H9 (cell line): ENCODE measurements around the gene CSF1. TPM values are rescaled to one million over a fixed set of nuclear protein-coding genes. Genes with fewer than 3 reads are reported as not detected.

Source experiments
- DNase-seq: peaks from one replicate; pipeline ENCODE4 v3.0.0-alpha.2; 2017
- H2AFZ ChIP-seq: one replicate; pipeline ENCODE4 v1.6.1; 2013; ENCODE audit warnings: mild to moderate bottlenecking, low read length, control low read depth, moderate library complexity
- H2AK5ac ChIP-seq: 2 replicates; pipeline ENCODE4 v1.6.1; 2013; ENCODE audit warnings: low read length, control low read depth, mixed read lengths; ENCODE audit not compliant: insufficient read length
- H2BK120ac ChIP-seq: one replicate; pipeline ENCODE4 v1.6.1; 2013; ENCODE audit warnings: low read depth, mild to moderate bottlenecking, low read length, control low read depth, inconsistent platforms; ENCODE audit not compliant: poor library complexity, severe bottlenecking
- H2BK12ac ChIP-seq: 2 replicates; pipeline ENCODE4 v1.6.1; 2013; ENCODE audit warnings: low read length, control low read depth, mixed read lengths, low read depth; ENCODE audit not compliant: insufficient read length
- H2BK15ac ChIP-seq: 2 replicates; pipeline ENCODE4 v1.6.1; 2013; ENCODE audit warnings: low read depth, low read length, control low read depth
- H2BK20ac ChIP-seq: one replicate; pipeline ENCODE4 v1.6.1; 2013; ENCODE audit warnings: low read depth, mild to moderate bottlenecking, low read length, control low read depth, inconsistent platforms; ENCODE audit not compliant: poor library complexity, severe bottlenecking
- H2BK5ac ChIP-seq: 2 replicates; pipeline ENCODE4 v1.6.1; 2013; ENCODE audit warnings: low read length, control low read depth, mixed read lengths; ENCODE audit not compliant: insufficient read length
- H3K14ac ChIP-seq: 2 replicates; pipeline ENCODE4 v1.6.1; 2013; ENCODE audit warnings: low read length, control low read depth; ENCODE audit not compliant: insufficient read depth
- H3K18ac ChIP-seq: 2 replicates; pipeline ENCODE4 v1.6.1; 2013; ENCODE audit warnings: low read depth, mild to moderate bottlenecking, mixed read lengths, low read length, control low read depth; ENCODE audit not compliant: insufficient read length
- H3K23ac ChIP-seq: 2 replicates; pipeline ENCODE4 v1.6.1; 2013; ENCODE audit warnings: low read length, control low read depth, mixed read lengths, low read depth; ENCODE audit not compliant: insufficient read length
- H3K23me2 ChIP-seq: 2 replicates; pipeline ENCODE4 v1.6.1; 2013; ENCODE audit warnings: low read depth, mild to moderate bottlenecking, mixed read lengths, low read length, control low read depth; ENCODE audit not compliant: insufficient read length, poor library complexity, severe bottlenecking
- H3K27ac ChIP-seq: 2 replicates; pipeline ENCODE4 v1.5.1; 2013; ENCODE audit warnings: low read length, control low read depth, mixed read lengths, low read depth; ENCODE audit not compliant: insufficient read length
- H3K27me3 ChIP-seq: 2 replicates; pipeline ENCODE4 v1.6.1; 2013; ENCODE audit warnings: low read length, control low read depth, inconsistent platforms; ENCODE audit not compliant: insufficient read depth
- H3K4ac ChIP-seq: 2 replicates; pipeline ENCODE4 v1.6.1; 2013; ENCODE audit warnings: low read depth, mild to moderate bottlenecking, control low read depth, inconsistent platforms, low read length, moderate library complexity
- H3K4me1 ChIP-seq: 2 replicates; pipeline ENCODE4 v1.6.1; 2013; ENCODE audit warnings: low read length, control low read depth, inconsistent platforms; ENCODE audit not compliant: insufficient read depth
- H3K4me2 ChIP-seq: 2 replicates; pipeline ENCODE4 v1.6.1; 2013; ENCODE audit warnings: low read length, control low read depth, mixed read lengths; ENCODE audit not compliant: insufficient read length, insufficient read depth
- H3K56ac ChIP-seq: 2 replicates; pipeline ENCODE4 v1.6.1; 2013; ENCODE audit warnings: low read depth, mild to moderate bottlenecking, mixed read lengths, low read length, control low read depth; ENCODE audit not compliant: insufficient read length
- H3K79me1 ChIP-seq: 2 replicates; pipeline ENCODE4 v1.6.1; 2013; ENCODE audit warnings: low read depth, mild to moderate bottlenecking, moderate library complexity, low read length, control low read depth, inconsistent platforms; ENCODE audit not compliant: insufficient read depth, poor library complexity, severe bottlenecking
- H3K79me2 ChIP-seq: 2 replicates; pipeline ENCODE4 v1.6.1; 2013; ENCODE audit warnings: low read length, control low read depth, inconsistent platforms; ENCODE audit not compliant: insufficient read depth
- H3K9ac ChIP-seq: 2 replicates; pipeline ENCODE4 v1.6.1; 2013; ENCODE audit warnings: low read length, control low read depth, mixed read lengths; ENCODE audit not compliant: insufficient read length; ENCODE audit errors: extremely low read depth
- H3K9me3 ChIP-seq: one replicate; pipeline ENCODE4 v1.6.1; 2013; ENCODE audit warnings: low read depth, low read length, inconsistent platforms; ENCODE audit not compliant: control insufficient read depth
- H3T11ph ChIP-seq: one replicate; pipeline ENCODE4 v1.6.1; 2013; ENCODE audit warnings: mild to moderate bottlenecking, low read length, control low read depth, inconsistent platforms
- H4K20me1 ChIP-seq: one replicate; pipeline ENCODE4 v1.6.1; 2013; ENCODE audit not compliant: control insufficient read depth, insufficient read length, insufficient read depth
- H4K5ac ChIP-seq: 2 replicates; pipeline ENCODE4 v1.6.1; 2013; ENCODE audit warnings: low read depth, mild to moderate bottlenecking, mixed read lengths, low read length, control low read depth; ENCODE audit not compliant: insufficient read length
- H4K8ac ChIP-seq: replicated peaks from 2 replicates; pipeline ENCODE4 v1.6.1; 2013; ENCODE audit warnings: low read length, control low read depth, mixed read lengths, low read depth; ENCODE audit not compliant: insufficient read length
- H4K91ac ChIP-seq: 2 replicates; pipeline ENCODE4 v1.6.1; 2013; ENCODE audit warnings: low read depth, mild to moderate bottlenecking, moderate library complexity, mixed read lengths, low read length, control low read depth; ENCODE audit not compliant: insufficient read length
- H3K27ac Mint-ChIP-seq, 3 experiments: 2 replicates in 2 of 3; 3 replicates in 1 of 3; pipeline ENCODE4 v1.8.0; 2020 to 2021; ENCODE audit warnings: mixed read lengths in 3 of 3, mild to moderate bottlenecking in 1 of 3, moderate library complexity in 1 of 3
- H3K27me3 Mint-ChIP-seq: 2 replicates; pipeline ENCODE4 v1.8.0; 2021; ENCODE audit warnings: low read depth, mild to moderate bottlenecking, moderate library complexity, mixed read lengths
- H3K36me3 Mint-ChIP-seq, 3 experiments: 2 replicates in 2 of 3; 3 replicates in 1 of 3; pipeline ENCODE4 v1.8.0; 2020 to 2021; ENCODE audit warnings: low read depth in 3 of 3, mixed read lengths in 3 of 3; ENCODE audit not compliant: insufficient read depth in 1 of 3
- H3K4me1 Mint-ChIP-seq, 2 experiments: 2 replicates each; pipeline ENCODE4 v1.8.0; 2020; ENCODE audit warnings: mixed read lengths in 2 of 2
- H3K4me3 Mint-ChIP-seq, 2 experiments: 2 replicates in 1 of 2; 3 replicates in 1 of 2; pipeline ENCODE4 v1.8.0; 2020 to 2021; ENCODE audit warnings: mild to moderate bottlenecking in 2 of 2, mixed read lengths in 2 of 2, moderate library complexity in 1 of 2
- H3K9me3 Mint-ChIP-seq, 2 experiments: 2 replicates in 1 of 2; 3 replicates in 1 of 2; pipeline ENCODE4 v1.8.0; 2020; ENCODE audit warnings: mild to moderate bottlenecking in 2 of 2, mixed read lengths in 2 of 2, moderate library complexity in 1 of 2
- CTCF ChIP-seq: fragments of 200-600 bp; sonication (generic); conservative IDR thresholded peaks from 3 replicates; pipeline ENCODE4 v1.8.0; 2021; ENCODE audit warnings: antibody characterized with exemption, mild to moderate bottlenecking
- WGBS: extraction: QIAGEN DNeasy Blood & Tissue Kit; methylation state at CpG from one replicate; pipeline ENCODE4 v1.1.7; 2013; ENCODE audit warnings: missing lambda C conversion rate, low lambda C conversion rate, mixed read lengths; ENCODE audit not compliant: insufficient read length; ENCODE audit errors: extremely low coverage; 5-methylcytosine and 5-hydroxymethylcytosine counted together
- total RNA-seq: library from RNA; stranded (reverse); gene quantifications from 2 replicates; pipeline ENCODE4 v1.2.1, GENCODE V29; 2021

CSF1 gene
- total RNA-seq, 1 experiment from 2014 or later, result 2.3 TPM

DNA sequence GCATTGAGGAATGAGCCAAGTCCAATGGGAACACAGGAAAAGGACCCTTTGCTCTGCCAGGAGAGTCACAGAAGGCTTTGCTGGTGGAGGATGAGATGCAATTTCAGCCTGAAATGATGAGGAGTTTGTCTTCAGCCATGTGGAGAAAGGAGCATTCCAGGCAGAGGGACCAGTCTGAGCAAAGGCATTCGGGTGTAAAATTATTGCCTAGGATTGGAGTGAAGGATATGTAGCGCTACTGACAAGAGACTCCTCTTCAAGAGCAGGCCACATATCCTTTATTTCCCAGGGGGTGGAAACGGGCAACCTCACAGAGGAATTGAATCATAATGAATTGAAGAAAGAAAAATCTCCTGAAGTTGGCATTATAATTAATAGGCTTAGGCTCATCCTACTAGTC is 1.1 kb upstream of the CSF1 start:
- DNase-seq, result no peak
- H3K14ac ChIP-seq, result no peak overlapping the region
- no peak overlapping the region for H2BK15ac ChIP-seq
- H2AFZ ChIP-seq, result no peak overlapping the region
- TF ChIP-seq CTCF, result no peak
- no peak overlapping the region for H2AK5ac ChIP-seq
- no peaks in the 10 kb centered on the region for H4K20me1 ChIP-seq
- H3K27ac ChIP-seq, result no peak overlapping the region
- H2BK5ac ChIP-seq, result no peak overlapping the region
- H2BK120ac ChIP-seq, result no peak overlapping the region
- no peak overlapping the region for H3K4me2 ChIP-seq
- H2BK12ac ChIP-seq, result no peak overlapping the region
- H3K56ac ChIP-seq, result no peak overlapping the region
- H4K8ac ChIP-seq, result no peak overlapping the region
- Mint-ChIP-seq H3K27ac (no peak overlapping the region; a peak in 1 of 7 replicates), H3K36me3 (0 out of 7 replicates have a peak, but pooled peaks cover 0 to 2% (median 0%) of the 10 kb centered on the region in 3 experiments), H3K4me3 (peak overlapping the region; percentile 69 to 86; a peak in 3 of 5 replicates), H3K9me3 (no peaks in the 10 kb centered on the region), H3K27me3 (peaks cover 70% of the 10 kb centered on the region), H3K4me1 (peaks cover 34 to 50% of the 10 kb centered on the region in 2 experiments)
- H3K79me1 ChIP-seq, result no peaks in the 10 kb centered on the region
- H2BK20ac ChIP-seq, result no peak overlapping the region
- H3K79me2 ChIP-seq, result no peaks in the 10 kb centered on the region
- no peak overlapping the region for H3K23ac ChIP-seq
- WGBS, result no CpG with 5 or more reads among the region's 3 CpGs
- H3K18ac ChIP-seq, result no peak overlapping the region
- H3K27me3 ChIP-seq, result peaks cover 16% of the 10 kb centered on the region
- H3K4me1 ChIP-seq, result no peaks in the 10 kb centered on the region
- H3K9me3 ChIP-seq, result no peaks in the 10 kb centered on the region
- peaks cover 13% of the 10 kb centered on the region for H3K23me2 ChIP-seq
- H3K4ac ChIP-seq, result no peak overlapping the region
- H4K5ac ChIP-seq, result no peak overlapping the region
- no peak overlapping the region for H4K91ac ChIP-seq
- H3K9ac ChIP-seq, result no peak overlapping the region
- no peak overlapping the region for H3T11ph ChIP-seq
